Gastrocnemius medialis (tissue), 4 donors: Measurements from ENCODE around the gene PRM1.

ENCODE experiments used
- CTCF ChIP-seq, 5 experiments: fragments of 450-650 bp in 3 of 5; fragments of 200-600 bp in 2 of 5; sonication (generic) in 2 of 5; IDR thresholded peaks in 4 of 5; conservative IDR thresholded peaks in 1 of 5; 1 replicate in 4 of 5; 2 replicates in 1 of 5; pipeline ENCODE4 v1.5.1; 2016 to 2019; ENCODE audit warnings: antibody characterized with exemption in 5 of 5, mild to moderate bottlenecking in 3 of 5, moderate library complexity in 3 of 5
- POLR2A ChIP-seq, 2 donors: fragments of 450-650 bp; IDR thresholded peaks; one replicate each; pipeline ENCODE4 v1.6.1; 2017; ENCODE audit warnings: antibody characterized with exemption in 2 of 2, mild to moderate bottlenecking in 2 of 2, moderate library complexity in 2 of 2

DNA sequence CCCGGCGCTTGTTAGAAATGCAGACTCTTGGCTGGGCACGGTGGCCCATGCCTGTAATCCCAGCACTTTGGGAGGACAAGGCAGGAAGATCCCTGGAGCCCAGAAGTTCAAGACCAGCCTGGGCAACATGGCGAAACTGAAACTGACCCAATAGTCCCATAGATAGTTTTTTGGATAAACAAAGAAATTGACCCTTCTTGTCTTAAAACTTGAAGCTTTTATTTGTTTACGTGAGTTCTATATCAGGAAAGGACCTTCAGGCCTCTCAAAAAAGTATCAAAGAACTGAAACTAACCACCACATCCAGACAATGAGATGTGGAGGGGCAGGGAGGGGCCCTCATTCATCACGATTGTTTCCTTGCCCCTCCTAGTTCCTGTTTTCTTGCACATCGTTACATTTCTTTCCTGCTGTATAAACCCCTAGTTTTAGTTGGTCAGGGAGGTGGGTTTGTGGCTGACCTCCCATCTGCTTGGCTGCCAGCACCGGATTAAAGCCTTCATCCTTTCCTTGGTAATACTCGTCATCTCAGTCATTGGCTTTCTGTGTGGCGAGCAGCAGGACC is 29.9 kb upstream of the PRM1 start:
- TF ChIP-seq POLR2A (IDR thresholded peaks at IDR 0.05) (no peak), CTCF (IDR thresholded peaks at IDR 0.05 in 4 of 5, conservative IDR thresholded peaks at IDR 0.05 in 1 of 5) (no peak)
